T-helper 2 cell treated with Interferon-gamma antibody and Interleukin-4, amounts not matched to agents 5 μg/mL and 100 μg/mL, for 36 hours (primary cell): ENCODE results near the gene TMEM247.
A peak's percentile ranks its signal among the peaks of the same experiment; 100 is the strongest.

ENCODE experiments used
- DNase-seq: peaks from one replicate; pipeline ENCODE4 v3.0.0; 2021; ENCODE audit warnings: low spot score
- H3K27ac Mint-ChIP-seq: one replicate; pipeline ENCODE4 v1.8.0; 2021; ENCODE audit warnings: mild to moderate bottlenecking, mixed read lengths
- H3K27me3 Mint-ChIP-seq: one replicate; pipeline ENCODE4 v1.8.0; 2021; ENCODE audit warnings: low read depth, mixed read lengths
- H3K36me3 Mint-ChIP-seq: one replicate; pipeline ENCODE4 v1.8.0; 2021; ENCODE audit warnings: low read depth, mixed read lengths
- H3K4me1 Mint-ChIP-seq: one replicate; pipeline ENCODE4 v1.8.0; 2021; ENCODE audit warnings: low read depth, mixed read lengths
- H3K4me3 Mint-ChIP-seq: one replicate; pipeline ENCODE4 v1.8.0; 2022; ENCODE audit warnings: mild to moderate bottlenecking, moderate library complexity, mixed read lengths
- H3K9me3 Mint-ChIP-seq: one replicate; pipeline ENCODE4 v1.8.0; 2021; ENCODE audit warnings: mixed read lengths

The TMEM247 gene

DNA sequence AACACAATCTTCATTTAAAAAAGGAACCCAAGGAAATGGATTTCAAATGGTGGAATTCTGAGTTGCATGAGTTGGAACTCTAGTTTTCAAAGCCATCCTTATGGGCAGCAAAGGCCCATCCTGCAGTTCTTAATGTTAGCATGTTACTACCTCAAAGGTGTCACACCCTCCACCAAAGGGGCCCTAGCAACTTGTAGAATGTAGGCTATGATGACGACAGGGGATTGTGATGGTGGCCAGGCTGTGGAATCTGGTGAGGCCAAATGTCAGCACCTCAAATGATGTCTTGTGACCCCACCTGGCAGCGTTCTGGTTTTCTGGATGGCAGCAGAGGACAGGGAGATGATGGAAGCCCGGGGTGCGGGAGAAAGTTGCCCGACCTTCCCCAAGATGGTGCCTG lies at the start of gene TMEM247:
TMEM247 (plus strand) TSS at position 301 of the 400 bp plus-strand sequence.
- Mint-ChIP-seq H3K36me3 (no peaks in the 10 kb centered on the region), H3K27me3 (peaks cover 24% of the 10 kb centered on the region), H3K4me3 (no peak within 1 kb of the TSS), H3K9me3 (peaks cover 4% of the 10 kb centered on the region), H3K4me1 (peaks cover 17% of the 10 kb centered on the region), H3K27ac (no peak within 1 kb of the TSS)
- DNase-seq: no peak

DNA sequence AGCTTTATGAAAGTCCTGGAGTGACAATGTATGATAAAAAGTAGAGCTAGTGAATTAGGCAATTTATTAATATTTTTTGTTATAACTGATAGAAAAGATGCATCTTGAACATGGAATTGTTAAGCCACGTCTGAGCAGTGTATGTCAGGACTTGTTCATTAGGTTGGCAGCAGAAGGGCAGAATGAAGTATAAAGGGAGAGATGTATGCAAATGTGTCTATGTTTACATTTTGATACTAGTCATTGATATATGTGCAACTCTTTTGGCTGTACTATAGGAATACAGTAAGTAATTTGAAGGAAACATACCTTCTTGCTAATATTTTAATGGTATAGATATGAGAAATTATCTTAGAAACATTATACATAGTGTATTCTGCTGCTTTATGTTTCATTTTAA lies 49.0 kb upstream of the TMEM247 start:
- H3K27me3 Mint-ChIP-seq: no peaks in the 10 kb centered on the region
- DNase-seq: no peak
- no peak overlapping the region for H3K27ac Mint-ChIP-seq
- peaks cover 3% of the 10 kb centered on the region for H3K9me3 Mint-ChIP-seq
- peaks cover 1% of the 10 kb centered on the region for H3K36me3 Mint-ChIP-seq
- peaks cover 55% of the 10 kb centered on the region for H3K4me1 Mint-ChIP-seq
- H3K4me3 Mint-ChIP-seq: no peak overlapping the region

DNA sequence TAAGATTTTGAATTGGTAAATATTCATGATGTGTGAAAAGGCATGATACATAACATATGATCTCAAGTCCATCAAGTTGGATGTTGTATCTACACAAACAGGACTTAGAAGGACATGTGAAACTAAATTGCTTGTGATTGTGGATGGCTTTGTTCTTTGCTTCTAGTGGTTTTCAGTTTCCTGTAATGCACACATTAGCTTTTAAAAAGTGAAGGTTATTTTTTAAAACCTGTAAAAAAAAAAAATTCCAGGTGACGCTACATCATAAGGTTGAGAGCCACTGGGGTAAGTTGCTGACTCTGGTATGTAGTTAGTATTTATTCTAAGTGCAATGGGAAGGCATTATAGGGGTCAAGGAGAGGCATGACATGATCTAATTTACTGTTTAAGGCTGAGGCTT lies 48.4 kb upstream of the TMEM247 start:
- peak overlapping the region; percentile 29 for H3K27ac Mint-ChIP-seq
- peaks cover 54% of the 10 kb centered on the region for H3K4me1 Mint-ChIP-seq
- no peaks in the 10 kb centered on the region for H3K27me3 Mint-ChIP-seq
- H3K36me3 Mint-ChIP-seq: peaks cover 1% of the 10 kb centered on the region
- H3K4me3 Mint-ChIP-seq: peak overlapping the region; percentile 8
- peaks cover 3% of the 10 kb centered on the region for H3K9me3 Mint-ChIP-seq
- no peak for DNase-seq

DNA sequence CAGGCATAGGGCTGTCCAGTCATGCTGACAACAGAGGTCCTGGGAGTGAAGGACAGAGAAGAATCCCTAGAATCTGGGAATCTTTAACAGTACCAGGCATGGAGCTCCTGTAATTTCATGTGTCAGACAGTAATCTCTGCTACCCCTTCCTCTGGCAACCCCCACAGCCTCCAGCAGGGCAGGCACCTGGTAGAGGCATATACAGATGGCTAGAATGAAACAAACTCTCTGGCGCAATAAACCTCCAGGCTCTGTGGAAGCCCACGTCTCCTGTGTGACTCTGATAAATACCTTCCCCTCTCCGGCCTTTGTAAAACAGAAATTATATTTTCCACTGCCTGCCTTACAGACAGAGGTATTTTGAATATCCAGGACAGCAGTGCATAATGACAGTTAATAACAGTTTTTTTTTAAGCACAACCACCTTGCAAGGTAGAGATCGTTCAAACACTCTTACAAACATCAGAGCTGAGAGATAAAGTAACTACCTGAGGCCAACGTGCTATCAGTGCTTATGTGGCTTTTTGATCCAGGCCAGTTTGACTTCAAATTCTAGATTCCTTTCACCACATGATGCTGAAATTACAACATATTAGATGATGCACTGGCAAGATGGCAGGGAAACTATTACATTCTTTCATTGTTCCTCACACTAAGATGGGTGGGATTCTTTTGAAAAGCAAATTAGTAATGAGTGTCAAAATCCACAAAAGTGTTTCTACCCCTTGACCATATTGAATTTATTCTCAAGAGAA lies 47.7 kb upstream of the TMEM247 start:
- H3K4me3 Mint-ChIP-seq: peak overlapping the region; percentile 11
- peak overlapping the region; percentile 29 for H3K27ac Mint-ChIP-seq
- no peaks in the 10 kb centered on the region for H3K27me3 Mint-ChIP-seq
- H3K9me3 Mint-ChIP-seq: peaks cover 6% of the 10 kb centered on the region
- peaks cover 3% of the 10 kb centered on the region for H3K36me3 Mint-ChIP-seq
- DNase-seq: no peak
- H3K4me1 Mint-ChIP-seq: peaks cover 57% of the 10 kb centered on the region

DNA sequence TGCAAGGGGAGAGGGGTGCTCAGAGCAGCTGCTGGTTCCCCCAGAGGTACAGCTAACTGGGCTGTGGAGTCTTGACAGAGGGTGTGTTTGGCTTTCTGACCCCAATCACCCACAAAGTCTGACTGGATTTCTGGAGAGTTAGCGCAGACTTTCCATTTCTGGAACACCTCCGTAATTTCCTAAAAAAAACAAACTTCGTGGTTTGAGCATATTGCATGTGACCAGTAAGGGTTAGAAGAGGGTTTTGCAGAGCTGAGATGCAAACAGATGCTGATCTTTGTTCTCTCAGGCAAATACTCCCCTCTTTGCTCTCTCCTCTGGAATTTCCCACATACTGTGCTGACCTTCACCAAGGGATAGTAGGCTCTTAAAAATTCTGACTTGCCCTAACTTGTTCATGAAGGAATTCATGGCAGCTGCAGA lies 44.5 kb upstream of the TMEM247 start:
- H3K36me3 Mint-ChIP-seq: peaks cover 2% of the 10 kb centered on the region
- no peak overlapping the region for H3K4me3 Mint-ChIP-seq
- H3K27me3 Mint-ChIP-seq: no peaks in the 10 kb centered on the region
- DNase-seq: no peak
- no peak overlapping the region for H3K27ac Mint-ChIP-seq
- H3K9me3 Mint-ChIP-seq: peaks cover 9% of the 10 kb centered on the region
- H3K4me1 Mint-ChIP-seq: peaks cover 85% of the 10 kb centered on the region

DNA sequence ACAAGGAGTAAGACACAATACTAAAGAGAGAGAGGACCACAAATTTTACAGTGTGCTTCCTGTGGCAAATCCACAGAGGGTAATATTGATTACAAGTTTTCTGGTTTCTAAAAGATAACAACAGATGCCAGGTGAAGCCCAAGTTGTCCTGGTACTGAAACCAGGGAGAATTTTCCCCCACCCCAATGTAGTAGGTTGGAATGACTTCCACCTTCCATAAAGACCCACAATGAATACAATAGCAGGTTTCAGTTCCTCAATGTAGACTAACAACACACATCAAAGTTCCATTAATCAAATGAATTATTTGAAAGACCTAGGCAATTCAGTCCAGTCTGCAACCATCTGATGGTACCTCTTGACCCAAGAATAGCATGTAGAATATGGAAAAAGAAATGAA lies 44.0 kb upstream of the TMEM247 start:
- Mint-ChIP-seq H3K27me3 (no peaks in the 10 kb centered on the region), H3K4me1 (peaks cover 87% of the 10 kb centered on the region), H3K9me3 (peaks cover 9% of the 10 kb centered on the region), H3K36me3 (peaks cover 2% of the 10 kb centered on the region), H3K4me3 (no peak overlapping the region), H3K27ac (no peak overlapping the region)
- DNase-seq: no peak

DNA sequence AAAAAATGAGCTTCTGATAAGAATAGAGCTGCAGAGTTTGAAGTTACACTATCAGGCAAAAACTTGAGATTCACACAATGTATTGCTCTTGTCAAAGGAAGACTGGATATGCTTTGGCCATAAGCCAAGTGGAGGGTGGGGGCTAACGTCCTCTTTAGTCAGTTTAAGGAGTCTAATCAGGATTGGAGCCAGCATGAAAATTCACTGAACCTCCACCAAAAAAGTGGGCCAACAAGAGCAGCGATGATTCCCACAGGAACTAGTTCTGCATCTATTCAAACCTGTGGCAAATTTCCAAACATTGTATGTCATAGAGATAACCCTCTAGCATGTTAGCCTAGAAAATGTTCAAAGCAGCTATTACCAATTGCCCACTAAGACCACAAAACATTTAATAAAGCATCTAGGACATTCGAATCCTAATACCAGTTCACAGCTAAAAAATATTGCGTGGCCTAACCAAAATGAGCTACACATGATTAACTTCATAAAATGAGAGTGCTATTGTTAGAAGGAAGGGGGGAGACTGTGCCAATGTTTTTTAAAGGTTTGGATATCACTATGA lies 43.5 kb upstream of the TMEM247 start:
- Mint-ChIP-seq H3K9me3 (peaks cover 9% of the 10 kb centered on the region), H3K36me3 (peaks cover 2% of the 10 kb centered on the region), H3K4me1 (peaks cover 86% of the 10 kb centered on the region), H3K4me3 (no peak overlapping the region), H3K27me3 (no peaks in the 10 kb centered on the region), H3K27ac (no peak overlapping the region)
- DNase-seq: no peak

DNA sequence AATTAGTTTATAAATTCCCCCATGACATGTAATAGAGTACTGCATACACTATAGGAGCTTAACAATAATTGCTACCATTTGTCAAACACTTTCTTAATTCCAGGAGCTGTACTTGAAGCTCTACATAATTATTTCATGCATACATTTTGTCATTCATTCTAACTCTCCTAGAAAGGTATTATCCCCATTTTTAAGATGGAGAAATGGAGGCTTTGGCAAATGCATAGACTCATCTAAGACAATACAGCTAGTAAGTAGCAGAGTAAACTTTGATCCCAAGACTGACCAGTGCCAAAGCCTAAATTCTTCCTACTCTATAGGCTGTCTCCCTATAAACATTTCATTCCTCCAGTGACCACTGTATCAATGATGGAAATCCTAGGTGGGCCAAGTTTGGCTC lies 42.6 kb upstream of the TMEM247 start:
- peaks cover 9% of the 10 kb centered on the region for H3K9me3 Mint-ChIP-seq
- no peaks in the 10 kb centered on the region for H3K27me3 Mint-ChIP-seq
- no peak overlapping the region for H3K4me3 Mint-ChIP-seq
- H3K4me1 Mint-ChIP-seq: peaks cover 78% of the 10 kb centered on the region
- no peak for DNase-seq
- no peak overlapping the region for H3K27ac Mint-ChIP-seq
- peaks cover 2% of the 10 kb centered on the region for H3K36me3 Mint-ChIP-seq

DNA sequence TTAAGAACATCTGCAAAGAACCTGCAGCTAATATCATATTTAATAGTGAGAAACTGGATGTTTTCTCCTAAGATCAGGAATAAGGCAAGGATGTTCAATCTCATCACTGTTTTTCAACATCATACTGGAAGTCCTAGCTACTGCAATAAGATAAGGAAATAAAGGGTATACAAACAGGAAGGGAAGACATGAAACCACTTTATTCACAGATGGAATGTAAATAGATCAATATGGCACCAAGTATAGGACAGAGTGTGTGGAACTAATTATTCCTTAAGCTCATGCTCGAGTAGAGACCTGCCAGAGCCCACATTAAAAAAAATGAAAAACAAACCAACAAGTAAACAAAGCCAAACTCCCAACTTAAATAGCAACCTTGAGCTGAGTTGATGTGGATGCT lies 41.3 kb upstream of the TMEM247 start:
- no peak for DNase-seq
- H3K27ac Mint-ChIP-seq: no peak overlapping the region
- peaks cover 9% of the 10 kb centered on the region for H3K9me3 Mint-ChIP-seq
- peaks cover 66% of the 10 kb centered on the region for H3K4me1 Mint-ChIP-seq
- H3K27me3 Mint-ChIP-seq: no peaks in the 10 kb centered on the region
- peak overlapping the region; percentile 51 for H3K4me3 Mint-ChIP-seq
- H3K36me3 Mint-ChIP-seq: peaks cover 2% of the 10 kb centered on the region

DNA sequence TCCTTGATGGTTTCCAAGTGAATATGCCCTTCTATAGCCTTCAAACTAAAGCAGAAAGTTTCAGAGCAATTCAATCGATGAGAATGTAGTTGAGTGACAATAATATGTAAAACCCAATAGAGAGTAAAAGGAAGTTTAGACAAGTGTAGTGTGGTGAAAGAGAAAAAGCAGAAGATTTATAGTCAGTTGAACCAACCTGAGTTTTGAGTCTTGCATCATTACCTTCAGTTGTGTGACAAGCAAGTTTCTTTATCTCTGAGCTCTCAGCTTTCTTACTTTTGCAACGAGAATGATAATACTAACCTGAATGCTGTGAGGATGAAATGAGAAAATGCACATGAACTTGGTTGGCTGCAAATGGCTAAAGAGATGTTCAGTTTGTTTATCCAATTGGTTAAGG lies 40.6 kb upstream of the TMEM247 start:
- H3K27ac Mint-ChIP-seq: peak overlapping the region; percentile 83
- peaks cover 2% of the 10 kb centered on the region for H3K36me3 Mint-ChIP-seq
- H3K27me3 Mint-ChIP-seq: no peaks in the 10 kb centered on the region
- peaks cover 60% of the 10 kb centered on the region for H3K4me1 Mint-ChIP-seq
- H3K9me3 Mint-ChIP-seq: peaks cover 10% of the 10 kb centered on the region
- H3K4me3 Mint-ChIP-seq: peak overlapping the region; percentile 51
- no peak for DNase-seq

DNA sequence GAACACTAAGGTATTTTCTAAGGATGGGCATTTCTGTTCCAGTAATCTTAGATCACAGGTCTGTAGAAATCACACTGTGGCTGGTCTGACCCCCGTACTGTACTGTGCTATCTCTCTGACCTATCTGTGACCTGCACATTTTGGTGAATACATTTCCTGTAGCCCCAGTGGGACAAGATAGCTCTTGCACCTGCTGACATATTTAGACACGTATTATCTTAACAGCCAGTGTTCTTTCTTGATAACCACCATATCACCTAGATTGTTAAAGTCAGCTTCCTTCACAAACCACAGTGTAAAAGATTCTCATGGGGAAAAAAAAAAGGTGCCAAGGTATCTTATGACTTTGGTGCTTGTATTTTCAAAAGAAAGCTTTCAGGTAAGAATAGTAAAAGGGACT lies 39.8 kb upstream of the TMEM247 start:
- Mint-ChIP-seq H3K4me1 (peaks cover 53% of the 10 kb centered on the region), H3K4me3 (peak overlapping the region; percentile 70), H3K36me3 (peaks cover 2% of the 10 kb centered on the region), H3K9me3 (peaks cover 18% of the 10 kb centered on the region), H3K27me3 (no peaks in the 10 kb centered on the region), H3K27ac (peak overlapping the region; percentile 83)
- peak; percentile 63 for DNase-seq

DNA sequence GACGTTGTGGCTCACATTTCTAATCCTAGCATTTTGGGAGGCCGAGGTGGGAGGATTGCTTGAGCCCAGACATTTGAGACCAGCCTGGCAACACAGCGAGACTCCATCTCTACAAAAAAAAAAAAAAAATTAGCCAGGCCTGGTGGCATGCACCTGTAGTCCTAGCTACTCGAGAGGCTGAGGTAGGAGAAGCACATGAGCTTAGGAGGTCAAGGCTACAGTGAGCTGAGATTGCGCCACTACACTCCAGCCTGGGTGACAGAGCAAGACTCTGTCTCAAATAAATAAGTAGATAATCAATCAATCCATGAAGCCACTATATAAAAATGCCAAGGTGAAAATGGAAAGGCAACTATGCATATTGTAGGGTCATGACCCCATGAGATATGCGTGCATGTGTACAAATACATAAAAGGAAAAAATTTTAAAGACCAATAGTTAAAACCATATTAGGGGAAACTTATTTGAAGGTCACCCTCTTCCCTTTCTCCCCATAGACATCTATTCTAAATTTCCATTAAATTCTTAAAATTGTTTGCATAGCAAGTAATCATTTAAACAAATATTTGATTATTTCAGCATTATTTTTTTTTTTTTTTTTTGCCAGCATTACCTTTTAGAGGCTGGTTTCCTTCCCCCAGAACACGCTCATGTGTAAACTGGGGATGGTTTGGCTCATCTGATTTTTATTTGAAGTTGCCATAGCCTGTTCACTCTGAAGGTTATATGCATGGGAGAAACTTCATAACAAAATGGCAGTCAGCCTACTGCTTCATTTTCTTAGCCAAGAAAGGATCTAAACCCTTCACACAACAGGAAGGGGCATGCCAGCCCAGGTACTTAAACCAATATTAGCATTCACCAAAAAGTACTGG lies 37.3 kb upstream of the TMEM247 start:
- Mint-ChIP-seq H3K4me1 (peaks cover 33% of the 10 kb centered on the region), H3K27me3 (no peaks in the 10 kb centered on the region), H3K36me3 (peaks cover 7% of the 10 kb centered on the region), H3K27ac (no peak overlapping the region), H3K4me3 (no peak overlapping the region), H3K9me3 (peaks cover 35% of the 10 kb centered on the region)
- DNase-seq: no peak

DNA sequence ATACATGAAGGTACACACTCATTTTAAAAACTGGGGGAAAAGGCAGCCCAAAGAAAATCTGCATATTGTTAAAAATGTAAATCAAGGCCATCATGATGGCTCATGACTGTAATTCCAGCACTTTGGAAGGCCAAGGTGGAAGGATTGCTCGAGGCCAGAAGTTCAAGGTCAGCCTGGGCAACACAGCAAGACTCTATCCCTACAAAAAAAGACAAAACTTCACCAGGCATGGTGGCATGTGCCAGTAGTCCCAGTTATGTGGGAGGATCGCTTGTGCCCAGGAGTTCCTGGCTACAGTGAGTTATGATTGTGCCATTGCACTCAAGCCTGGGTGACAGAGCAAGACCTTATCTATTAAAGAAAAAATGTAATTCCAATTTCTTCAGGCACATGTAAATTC lies 34.6 kb upstream of the TMEM247 start:
- H3K27ac Mint-ChIP-seq: no peak overlapping the region
- peaks cover 2% of the 10 kb centered on the region for H3K27me3 Mint-ChIP-seq
- H3K4me1 Mint-ChIP-seq: peaks cover 12% of the 10 kb centered on the region
- H3K4me3 Mint-ChIP-seq: no peak overlapping the region
- H3K36me3 Mint-ChIP-seq: peaks cover 13% of the 10 kb centered on the region
- H3K9me3 Mint-ChIP-seq: peaks cover 47% of the 10 kb centered on the region
- no peak for DNase-seq

DNA sequence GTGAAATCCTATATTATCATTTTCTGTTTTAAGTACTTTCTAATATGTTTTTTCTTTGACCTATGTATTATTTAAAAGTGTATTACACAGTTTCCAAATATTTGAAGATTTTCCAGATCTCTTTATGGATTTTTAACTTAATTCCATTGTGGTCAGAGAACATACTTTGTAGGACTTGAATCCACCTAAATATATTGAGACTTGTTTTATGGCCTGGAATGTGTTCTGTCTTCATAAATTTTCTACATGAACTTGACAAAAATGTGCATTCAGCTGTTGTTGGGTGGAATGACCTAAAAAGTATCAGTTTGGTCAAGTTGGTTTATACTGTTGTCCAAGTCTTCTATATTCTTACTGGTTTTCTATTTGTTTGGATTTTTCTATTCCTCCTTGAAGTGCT lies 33.8 kb upstream of the TMEM247 start:
- Mint-ChIP-seq H3K27ac (no peak overlapping the region), H3K9me3 (peaks cover 47% of the 10 kb centered on the region), H3K27me3 (peaks cover 2% of the 10 kb centered on the region), H3K36me3 (peaks cover 13% of the 10 kb centered on the region), H3K4me1 (peaks cover 4% of the 10 kb centered on the region), H3K4me3 (no peak overlapping the region)
- no peak for DNase-seq
